HG02798 (cell line): ENCODE data around the gene SLCO4A1.

ENCODE experiments used
- ATAC-seq: cut with Tn5 transposase; IDR thresholded peaks from one replicate; pipeline ENCODE4 v1.9.1; 2021; ENCODE audit warnings: mild to moderate bottlenecking; ENCODE audit not compliant: unreplicated experiment, poor library complexity

The SLCO4A1 gene

GRCh38 chr20:62606016-62606415 lies 36.3 kb upstream of the SLCO4A1 start:
- no peak for ATAC-seq

GRCh38 chr20:62606551-62607201 lies 35.6 kb upstream of the SLCO4A1 start:
- ATAC-seq = no peak

- no peak for ATAC-seq
Measured at GRCh38 chr20:62607366-62608217, 34.7 kb upstream of the SLCO4A1 start.

- no peak for ATAC-seq
Measured at GRCh38 chr20:62608218-62608565, 34.1 kb upstream of the SLCO4A1 start.

- ATAC-seq = no peak
Measured at GRCh38 chr20:62609279-62609720, 33.0 kb upstream of the SLCO4A1 start.

- no peak for ATAC-seq
Measured at GRCh38 chr20:62609811-62610757, 32.2 kb upstream of the SLCO4A1 start.

- ATAC-seq = no peak
Measured at GRCh38 chr20:62611012-62611411, 31.3 kb upstream of the SLCO4A1 start.

- no peak for ATAC-seq
Measured at GRCh38 chr20:62611819-62612218, 30.5 kb upstream of the SLCO4A1 start.

GRCh38 chr20:62614085-62614960 lies 28.0 kb upstream of the SLCO4A1 start:
- ATAC-seq = no peak

GRCh38 chr20:62614961-62615680 lies 27.2 kb upstream of the SLCO4A1 start:
- ATAC-seq = no peak

- no peak for ATAC-seq
Measured at GRCh38 chr20:62615750-62616251, 26.5 kb upstream of the SLCO4A1 start.

- peak; percentile 65 for ATAC-seq
Measured at GRCh38 chr20:62616728-62617621, 25.3 kb upstream of the SLCO4A1 start.

GRCh38 chr20:62617711-62618483 lies 24.4 kb upstream of the SLCO4A1 start:
- ATAC-seq = peak; percentile 49

- ATAC-seq = peak; percentile 24
Measured at GRCh38 chr20:62618611-62619529, 23.4 kb upstream of the SLCO4A1 start.

GRCh38 chr20:62620625-62621024 lies 21.7 kb upstream of the SLCO4A1 start:
- ATAC-seq = no peak
